ENCODE data around the gene NDUFA8.
"Not testable (repeated sequence)": the region's sequence is repeated elsewhere in the genome, so short reads cannot be mapped to it uniquely, and the experiment has no call there.

Gene NDUFA8

GRCh38 chr9:122117241-122117640, 42.3 kb downstream of the NDUFA8 start:
- H3K4me3 Mint-ChIP-seq; H3K27ac Mint-ChIP-seq; H3K36me3 Mint-ChIP-seq (ENCODE audit: low read depth); H3K4me1 Mint-ChIP-seq (ENCODE audit: low read depth); H3K27me3 Mint-ChIP-seq (ENCODE audit: low read depth); H3K9me3 Mint-ChIP-seq; DNase-seq (ENCODE audit: low spot score): not testable (repeated sequence)

GRCh38 chr9:122116448-122117173, 43.0 kb downstream of the NDUFA8 start:
- Mint-ChIP-seq H3K9me3 (no peaks in the 10 kb centered on the region), H3K36me3 (ENCODE audit: low read depth) (no peaks in the 10 kb centered on the region), H3K27ac (no peak overlapping the region), H3K4me3 (no peak overlapping the region), H3K4me1 (ENCODE audit: low read depth) (no peaks in the 10 kb centered on the region), H3K27me3 (ENCODE audit: low read depth) (no peaks in the 10 kb centered on the region)
- no peak for DNase-seq (ENCODE audit: low spot score)

GRCh38 chr9:122116040-122116439, 43.5 kb downstream of the NDUFA8 start:
- no peak for DNase-seq (ENCODE audit: low spot score)
- Mint-ChIP-seq H3K36me3 (ENCODE audit: low read depth) (no peaks in the 10 kb centered on the region), H3K4me3 (no peak overlapping the region), H3K27me3 (ENCODE audit: low read depth) (no peaks in the 10 kb centered on the region), H3K27ac (no peak overlapping the region), H3K9me3 (no peaks in the 10 kb centered on the region), H3K4me1 (ENCODE audit: low read depth) (no peaks in the 10 kb centered on the region)

- H3K4me3 Mint-ChIP-seq, result no peak overlapping the region
- H3K4me1 Mint-ChIP-seq (ENCODE audit: low read depth), result no peaks in the 10 kb centered on the region
- no peak overlapping the region for H3K27ac Mint-ChIP-seq
- no peaks in the 10 kb centered on the region for H3K9me3 Mint-ChIP-seq
- DNase-seq (ENCODE audit: low spot score), result no peak
- no peaks in the 10 kb centered on the region for H3K27me3 Mint-ChIP-seq (ENCODE audit: low read depth)
- H3K36me3 Mint-ChIP-seq (ENCODE audit: low read depth), result no peaks in the 10 kb centered on the region
Measured at GRCh38 chr9:122115176-122116035, 44.2 kb downstream of the NDUFA8 start.

GRCh38 chr9:122113574-122113973, 46.0 kb downstream of the NDUFA8 start:
- Mint-ChIP-seq H3K27ac (no peak overlapping the region), H3K36me3 (ENCODE audit: low read depth) (no peaks in the 10 kb centered on the region), H3K9me3 (no peaks in the 10 kb centered on the region), H3K27me3 (ENCODE audit: low read depth) (no peaks in the 10 kb centered on the region), H3K4me1 (ENCODE audit: low read depth) (no peaks in the 10 kb centered on the region), H3K4me3 (no peak overlapping the region)
- no peak for DNase-seq (ENCODE audit: low spot score)

- DNase-seq (ENCODE audit: low spot score), result no peak
- H3K9me3 Mint-ChIP-seq, result no peaks in the 10 kb centered on the region
- no peak overlapping the region for H3K27ac Mint-ChIP-seq
- no peaks in the 10 kb centered on the region for H3K4me1 Mint-ChIP-seq (ENCODE audit: low read depth)
- no peaks in the 10 kb centered on the region for H3K36me3 Mint-ChIP-seq (ENCODE audit: low read depth)
- H3K4me3 Mint-ChIP-seq, result no peak overlapping the region
- no peaks in the 10 kb centered on the region for H3K27me3 Mint-ChIP-seq (ENCODE audit: low read depth)
Measured at GRCh38 chr9:122112238-122112637, 47.3 kb downstream of the NDUFA8 start.

- no peaks in the 10 kb centered on the region for H3K9me3 Mint-ChIP-seq
- no peaks in the 10 kb centered on the region for H3K4me1 Mint-ChIP-seq (ENCODE audit: low read depth)
- H3K27ac Mint-ChIP-seq, result no peak overlapping the region
- DNase-seq (ENCODE audit: low spot score), result no peak
- no peaks in the 10 kb centered on the region for H3K27me3 Mint-ChIP-seq (ENCODE audit: low read depth)
- no peaks in the 10 kb centered on the region for H3K36me3 Mint-ChIP-seq (ENCODE audit: low read depth)
- no peak overlapping the region for H3K4me3 Mint-ChIP-seq
Measured at GRCh38 chr9:122111413-122112085, 48.0 kb downstream of the NDUFA8 start.

GRCh38 chr9:122110100-122110833, 49.3 kb downstream of the NDUFA8 start:
- H3K9me3 Mint-ChIP-seq, result no peaks in the 10 kb centered on the region
- H3K4me1 Mint-ChIP-seq (ENCODE audit: low read depth), result no peaks in the 10 kb centered on the region
- no peaks in the 10 kb centered on the region for H3K27me3 Mint-ChIP-seq (ENCODE audit: low read depth)
- H3K27ac Mint-ChIP-seq, result no peak overlapping the region
- no peak for DNase-seq (ENCODE audit: low spot score)
- H3K36me3 Mint-ChIP-seq (ENCODE audit: low read depth), result no peaks in the 10 kb centered on the region
- no peak overlapping the region for H3K4me3 Mint-ChIP-seq

- peaks cover under 1% of the 10 kb centered on the region for H3K9me3 Mint-ChIP-seq
- no peak overlapping the region for H3K27ac Mint-ChIP-seq
- no peaks in the 10 kb centered on the region for H3K36me3 Mint-ChIP-seq (ENCODE audit: low read depth)
- no peaks in the 10 kb centered on the region for H3K4me1 Mint-ChIP-seq (ENCODE audit: low read depth)
- no peak for DNase-seq (ENCODE audit: low spot score)
- H3K27me3 Mint-ChIP-seq (ENCODE audit: low read depth), result no peaks in the 10 kb centered on the region
- no peak overlapping the region for H3K4me3 Mint-ChIP-seq
Measured at GRCh38 chr9:122109035-122109813, 50.4 kb downstream of the NDUFA8 start.

- no peak overlapping the region for H3K4me3 Mint-ChIP-seq
- DNase-seq (ENCODE audit: low spot score), result no peak
- H3K36me3 Mint-ChIP-seq (ENCODE audit: low read depth), result no peaks in the 10 kb centered on the region
- peaks cover 6% of the 10 kb centered on the region for H3K9me3 Mint-ChIP-seq
- H3K4me1 Mint-ChIP-seq (ENCODE audit: low read depth), result no peaks in the 10 kb centered on the region
- no peak overlapping the region for H3K27ac Mint-ChIP-seq
- no peaks in the 10 kb centered on the region for H3K27me3 Mint-ChIP-seq (ENCODE audit: low read depth)
Measured at GRCh38 chr9:122107291-122107805, 52.2 kb downstream of the NDUFA8 start.

GRCh38 chr9:122106576-122106975, 53.0 kb downstream of the NDUFA8 start:
- no peaks in the 10 kb centered on the region for H3K27me3 Mint-ChIP-seq (ENCODE audit: low read depth)
- no peak overlapping the region for H3K27ac Mint-ChIP-seq
- H3K4me1 Mint-ChIP-seq (ENCODE audit: low read depth), result no peaks in the 10 kb centered on the region
- DNase-seq (ENCODE audit: low spot score), result no peak
- no peaks in the 10 kb centered on the region for H3K36me3 Mint-ChIP-seq (ENCODE audit: low read depth)
- H3K9me3 Mint-ChIP-seq, result peaks cover 6% of the 10 kb centered on the region
- no peak overlapping the region for H3K4me3 Mint-ChIP-seq

- DNase-seq (ENCODE audit: low spot score), result no peak
- peaks cover 3% of the 10 kb centered on the region for H3K27me3 Mint-ChIP-seq (ENCODE audit: low read depth)
- H3K4me1 Mint-ChIP-seq (ENCODE audit: low read depth), result no peaks in the 10 kb centered on the region
- peaks cover 6% of the 10 kb centered on the region for H3K9me3 Mint-ChIP-seq
- H3K4me3 Mint-ChIP-seq, result no peak overlapping the region
- no peaks in the 10 kb centered on the region for H3K36me3 Mint-ChIP-seq (ENCODE audit: low read depth)
- H3K27ac Mint-ChIP-seq, result no peak overlapping the region
Measured at GRCh38 chr9:122103985-122104384, 55.6 kb downstream of the NDUFA8 start.

GRCh38 chr9:122102156-122102555, 57.4 kb downstream of the NDUFA8 start:
- H3K27me3 Mint-ChIP-seq (ENCODE audit: low read depth), result peaks cover 7% of the 10 kb centered on the region
- peaks cover 6% of the 10 kb centered on the region for H3K9me3 Mint-ChIP-seq
- H3K36me3 Mint-ChIP-seq (ENCODE audit: low read depth), result no peaks in the 10 kb centered on the region
- H3K4me1 Mint-ChIP-seq (ENCODE audit: low read depth), result no peaks in the 10 kb centered on the region
- no peak overlapping the region for H3K27ac Mint-ChIP-seq
- no peak for DNase-seq (ENCODE audit: low spot score)
- H3K4me3 Mint-ChIP-seq, result no peak overlapping the region

Data from T-helper 2 cell treated with Interferon-gamma antibody and Interleukin-4, amounts not matched to agents 5 μg/mL and 100 μg/mL, for 36 hours (primary cell).